Amygdala (tissue), 56 donors: ENCODE measurements around the gene CYP2U1.

ENCODE experiments used
- DNase-seq, 56 donors: peaks; one replicate each; lab custom pipeline; 2025; lab: John Stamatoyannopoulos, UW

Gene CYP2U1

GRCh38 chr4:107977966-107978705, 46.8 kb downstream of the CYP2U1 start:
- DNase-seq = peak in 3 of 56 donors; percentile 27 to 52 (median 45)

DNA sequence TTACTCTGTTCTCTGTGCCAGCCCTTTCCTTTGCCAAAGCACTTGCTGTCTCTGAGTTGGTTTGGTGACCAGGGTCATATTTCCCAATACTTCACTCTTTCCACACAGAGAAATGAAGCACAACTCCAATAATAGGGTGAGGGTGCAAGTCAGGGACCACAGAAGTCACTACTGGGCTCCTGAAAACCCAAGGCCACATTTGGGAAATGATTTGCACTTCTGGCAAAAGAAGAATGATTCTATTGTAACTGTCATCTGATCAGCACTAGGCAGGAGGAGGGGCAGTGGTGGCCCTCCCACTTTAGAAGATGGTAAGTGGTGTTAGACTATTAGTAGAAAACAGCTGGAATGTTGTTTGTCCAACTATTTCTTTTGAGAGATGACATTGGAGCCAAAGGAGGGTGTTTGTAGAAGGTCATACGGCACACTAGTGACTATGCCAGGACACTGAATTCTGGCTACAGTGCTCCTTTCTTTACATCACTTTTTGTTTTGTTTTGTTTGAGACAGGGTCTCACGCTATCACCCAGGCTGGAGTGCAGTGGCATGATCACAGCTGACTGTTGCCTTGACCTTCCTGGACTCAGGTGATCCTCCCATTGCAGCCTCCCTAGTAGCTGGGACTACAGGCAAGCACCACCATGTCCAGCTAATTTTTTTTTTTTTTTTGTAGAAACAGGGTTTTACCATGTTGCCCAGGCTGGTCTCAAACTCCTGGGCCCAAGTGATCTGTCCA, 47.5 kb downstream of the CYP2U1 start:
- DNase-seq = peak in 39 of 56 donors; percentile 3 to 70 (median 26)

DNA sequence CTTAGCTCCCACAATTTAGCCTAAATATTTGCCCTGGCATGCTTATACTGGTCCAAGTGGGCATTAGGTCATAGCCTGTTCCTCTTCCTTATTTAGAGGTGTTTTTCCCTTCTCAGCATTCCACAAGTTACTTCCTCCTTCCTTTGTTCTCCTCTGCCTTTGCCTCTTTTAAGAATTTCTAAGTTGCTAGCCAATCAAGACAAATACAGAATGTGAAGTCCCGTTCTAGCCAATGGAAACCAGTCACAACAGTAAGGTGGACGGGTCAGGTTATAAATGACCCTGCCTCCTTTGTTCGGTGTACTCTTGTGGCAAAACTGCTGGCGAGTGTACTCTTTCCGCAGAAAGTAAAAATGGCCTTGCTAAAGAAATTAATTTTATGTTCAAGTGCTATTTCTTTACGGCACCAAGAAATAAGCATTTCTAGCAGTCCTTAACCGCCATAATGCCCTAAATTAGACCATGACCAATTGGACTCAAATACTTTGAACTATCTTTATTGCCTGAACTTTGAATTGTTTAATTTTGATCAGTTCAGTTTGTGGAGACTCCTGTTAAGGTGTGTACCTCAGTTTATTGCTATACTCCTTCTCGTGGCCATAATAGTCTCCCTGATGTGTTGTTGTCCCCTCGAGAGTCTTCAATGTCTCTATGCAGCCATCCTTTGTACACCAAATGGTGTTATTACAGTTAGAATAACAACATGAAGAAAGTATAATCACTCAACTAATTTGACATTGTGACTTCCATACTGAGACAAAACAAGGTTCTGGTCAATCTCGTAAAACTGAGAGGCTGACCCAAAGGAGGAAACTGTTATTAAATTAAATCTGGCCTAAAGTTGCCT, 56.8 kb downstream of the CYP2U1 start:
- DNase-seq = no peak

DNA sequence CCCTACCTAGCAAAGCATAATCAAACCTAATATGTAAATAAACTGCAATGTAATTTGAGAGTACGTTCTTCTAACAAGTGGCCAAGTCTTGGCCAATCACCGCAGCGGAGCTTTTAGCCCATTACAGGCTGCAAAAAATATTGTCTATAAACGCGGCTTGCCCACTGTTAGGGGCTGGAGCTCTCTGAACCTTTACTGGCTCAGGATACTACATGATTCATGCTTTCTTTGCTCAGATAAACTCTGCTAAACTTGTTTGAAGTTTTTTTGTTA, 57.4 kb downstream of the CYP2U1 start:
- DNase-seq = no peak

- DNase-seq = no peak
Measured at GRCh38 chr4:107989162-107989536, 57.8 kb downstream of the CYP2U1 start.

DNA sequence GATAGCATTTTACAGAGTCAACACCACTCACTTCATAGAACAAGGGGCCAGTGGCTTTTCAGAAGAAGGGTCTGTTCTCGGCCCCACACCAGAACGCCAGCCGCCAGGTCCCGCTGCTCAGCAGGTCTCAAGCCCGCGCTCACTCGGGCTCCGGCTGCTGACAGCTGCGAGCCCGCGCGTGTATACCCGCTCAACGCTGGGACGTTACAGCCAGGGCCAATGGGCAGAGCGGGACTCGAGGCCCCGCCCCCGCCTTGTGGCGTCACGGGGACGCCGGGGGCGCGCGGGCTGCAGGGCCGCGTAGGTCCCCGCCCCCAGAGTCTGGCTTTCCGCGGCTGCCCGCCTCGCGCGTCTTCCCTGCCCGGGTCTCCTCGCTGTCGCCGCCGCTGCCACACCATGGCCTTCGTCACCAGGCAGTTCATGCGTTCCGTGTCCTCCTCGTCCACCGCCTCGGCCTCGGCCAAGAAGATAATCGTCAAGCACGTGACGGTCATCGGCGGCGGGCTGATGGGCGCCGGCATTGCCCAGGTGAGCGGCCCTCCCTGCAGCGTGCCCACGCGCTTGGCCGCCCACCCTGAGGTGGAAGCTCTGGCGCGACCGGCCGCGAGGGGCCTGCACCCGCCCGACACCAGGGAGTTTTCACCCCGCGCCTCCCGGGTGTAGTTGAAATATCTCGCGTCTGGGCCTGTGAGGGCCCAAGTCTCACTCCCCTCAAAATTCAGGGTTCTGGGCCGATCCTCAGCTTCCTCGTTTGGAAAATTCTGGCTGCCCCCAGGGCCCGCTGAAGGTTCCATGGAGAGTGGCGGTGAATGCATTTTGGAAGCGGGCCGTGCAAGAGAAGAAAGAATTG, 58.4 kb downstream of the CYP2U1 start, which contains the start of gene HADH:
Gene HADH, plus strand, starts transcription at position 353 of the 850 bp plus-strand sequence. Its CDS starts 44 bp downstream, at position 397.
- DNase-seq = peak; percentile 31 to 98 (median 88)

DNA sequence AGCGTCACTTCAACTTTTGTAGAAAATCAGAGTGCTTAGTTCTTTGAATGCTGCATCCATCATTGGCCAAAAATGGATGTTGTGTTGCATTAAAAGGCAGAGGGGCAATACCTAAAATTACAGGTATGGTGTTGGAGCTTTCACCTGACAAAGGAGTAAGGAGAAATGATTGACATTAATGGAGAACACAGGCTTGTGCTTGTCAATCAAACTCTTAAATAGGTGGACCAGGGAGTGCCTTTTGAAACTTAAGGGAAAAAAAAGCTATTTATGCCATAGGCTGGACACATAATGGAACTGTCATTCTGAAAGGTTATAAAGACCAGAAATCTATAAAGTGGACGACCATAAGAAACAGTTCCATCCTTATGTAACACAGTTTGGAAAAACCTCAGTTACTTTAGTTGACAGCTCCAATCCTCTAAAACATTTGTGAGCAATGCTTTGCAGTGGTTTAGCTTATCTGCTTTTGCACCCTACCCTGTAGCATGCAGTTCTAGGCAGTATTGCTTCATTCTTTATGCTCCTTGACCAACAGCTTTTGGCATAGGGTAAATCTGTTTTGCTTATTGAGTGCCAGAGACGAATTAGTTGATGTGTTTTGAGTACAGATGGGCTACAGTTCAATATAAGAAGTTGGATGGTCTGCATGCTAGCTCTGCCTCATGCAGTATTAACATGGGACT, 60.7 kb downstream of the CYP2U1 start:
- no peak for DNase-seq

DNA sequence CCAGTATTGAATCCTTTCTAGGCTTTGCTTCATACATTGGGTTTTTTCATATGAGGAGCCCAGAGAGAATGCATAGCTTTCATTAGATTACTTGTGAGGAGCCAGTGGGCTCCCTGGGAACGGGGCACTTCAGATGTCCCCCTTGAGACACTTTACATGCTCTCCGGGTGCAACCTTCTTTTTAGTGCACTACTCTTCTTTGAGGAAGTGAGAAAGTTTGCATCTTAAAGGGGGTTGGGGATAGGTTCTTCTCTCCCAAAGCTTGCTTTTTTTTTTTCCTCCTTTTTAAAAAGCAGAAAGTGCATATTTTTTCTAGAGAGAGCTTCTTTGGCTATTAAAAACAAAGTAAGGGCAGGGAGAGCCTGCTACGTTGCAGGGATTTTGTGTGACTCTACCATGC, 62.6 kb downstream of the CYP2U1 start:
- no peak for DNase-seq

- no peak for DNase-seq
Measured at GRCh38 chr4:107994894-107995293, 63.5 kb downstream of the CYP2U1 start.

DNA sequence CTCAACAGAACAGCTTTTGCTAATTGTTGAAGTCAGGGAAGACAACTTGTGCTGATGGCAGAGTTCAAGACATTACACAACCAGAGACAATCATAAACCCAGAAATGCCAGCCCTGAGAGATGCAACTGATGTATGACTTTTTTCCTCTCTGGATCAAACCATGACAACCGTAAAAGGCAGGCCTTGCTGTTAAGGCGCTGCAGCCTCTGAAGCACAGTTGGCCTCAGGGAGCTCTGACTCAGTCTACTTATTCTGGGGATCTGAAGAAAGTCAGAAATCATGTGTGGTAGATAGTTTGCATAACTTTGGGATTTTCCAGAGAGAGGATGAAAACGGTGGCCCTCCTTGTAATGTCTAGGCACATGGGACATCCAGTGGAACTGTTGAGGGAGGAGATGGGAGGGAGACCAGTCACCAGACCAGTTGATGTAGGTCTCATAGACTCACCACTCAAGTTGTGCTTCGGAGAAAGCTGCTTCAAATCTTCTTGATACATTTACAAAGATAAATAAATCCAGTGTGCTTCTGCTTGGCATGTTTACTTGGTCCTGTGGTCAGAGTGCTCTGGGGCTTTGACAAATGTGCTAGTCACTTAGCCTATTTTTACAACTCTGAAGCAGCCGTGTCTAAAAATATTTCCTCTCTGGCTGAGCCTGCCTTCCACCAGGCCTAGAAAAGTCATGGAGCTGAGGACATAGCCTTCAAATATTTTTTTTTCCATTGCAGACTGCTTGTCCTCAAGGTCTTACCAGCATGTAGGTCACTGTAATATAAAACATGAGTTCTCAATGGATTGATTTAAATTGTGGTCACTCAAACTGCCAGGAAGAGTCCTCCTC, 65.8 kb downstream of the CYP2U1 start:
- no peak for DNase-seq

DNA sequence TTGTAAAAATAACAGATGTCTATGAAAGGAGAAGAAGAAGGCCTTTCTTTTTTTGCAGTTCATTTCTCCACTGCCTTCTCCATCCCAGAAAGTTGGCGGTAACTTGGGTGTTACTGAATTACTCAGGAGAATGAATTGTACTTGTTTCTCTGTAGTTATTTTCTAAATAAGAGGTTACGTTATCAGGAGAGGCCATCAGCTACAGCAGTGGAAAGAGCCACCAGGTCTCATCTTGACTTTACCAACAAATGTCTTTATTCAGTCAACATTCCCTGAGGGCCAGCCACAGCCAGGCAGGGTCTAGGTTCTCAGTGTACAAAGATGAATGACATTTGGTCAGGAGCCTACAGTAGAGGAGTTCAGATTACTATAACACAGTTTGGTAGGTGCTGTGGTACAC, 66.4 kb downstream of the CYP2U1 start:
- no peak for DNase-seq

- DNase-seq = no peak
Measured at GRCh38 chr4:107999932-108000539, 68.7 kb downstream of the CYP2U1 start.

- no peak for DNase-seq
Measured at GRCh38 chr4:108001540-108002135, 70.3 kb downstream of the CYP2U1 start.
